HG03439 (cell line): ENCODE data around the gene SYNCRIP.
A peak's percentile ranks its signal among the peaks of the same experiment; 100 is the strongest.
"Not testable (repeated sequence)": the region's sequence is repeated elsewhere in the genome, so short reads cannot be mapped to it uniquely, and the experiment has no call there.

Experiments used
- ATAC-seq: cut with Tn5 transposase; IDR thresholded peaks from one replicate; pipeline ENCODE4 v1.9.1; 2021; ENCODE audit warnings: mild to moderate bottlenecking, moderate library complexity; ENCODE audit not compliant: unreplicated experiment

Gene SYNCRIP

DNA sequence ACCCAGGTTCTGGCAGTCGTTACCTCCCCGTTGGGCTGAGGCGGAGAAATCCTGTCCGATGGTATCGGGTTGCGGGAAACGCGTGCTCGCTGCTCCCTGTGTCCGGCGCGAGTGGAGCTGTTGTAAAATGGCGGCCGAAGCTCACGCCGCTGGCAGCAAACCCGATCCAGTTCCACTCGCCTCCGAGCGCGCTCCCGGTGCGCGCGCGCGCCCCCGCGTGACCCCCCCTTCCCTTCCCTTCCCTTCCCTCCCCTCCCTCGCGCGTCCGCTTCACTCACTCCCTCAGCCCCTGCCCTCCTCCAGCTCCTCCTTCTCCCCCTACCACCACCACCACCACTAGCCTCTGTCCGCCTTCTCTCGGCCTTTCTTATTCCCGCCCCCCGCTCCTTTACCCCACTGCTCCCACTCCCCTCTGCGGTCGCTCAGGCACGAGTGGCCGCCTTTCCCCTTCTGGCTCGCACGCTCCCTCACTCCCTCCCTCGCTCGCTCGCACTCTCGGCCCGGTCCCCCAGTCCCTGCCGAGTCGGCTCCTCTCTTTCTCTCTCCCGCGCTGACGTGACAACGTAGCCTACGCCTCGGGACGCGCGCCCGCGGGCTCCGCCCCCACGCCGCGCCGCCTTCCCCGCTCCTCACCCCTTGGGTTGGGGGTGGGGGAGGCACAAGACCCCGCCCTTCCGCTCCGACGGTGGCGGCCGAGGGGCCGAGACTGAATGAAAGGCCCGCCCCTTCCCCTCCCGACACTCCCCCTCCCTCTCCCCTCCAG lies at the start of gene SYNCRIP:
Gene SYNCRIP (minus strand): TSS at position 113 of the 763 bp plus-strand sequence. CDS start 1,447 bp downstream, outside the sequence.
- peak; percentile 74 for ATAC-seq

DNA sequence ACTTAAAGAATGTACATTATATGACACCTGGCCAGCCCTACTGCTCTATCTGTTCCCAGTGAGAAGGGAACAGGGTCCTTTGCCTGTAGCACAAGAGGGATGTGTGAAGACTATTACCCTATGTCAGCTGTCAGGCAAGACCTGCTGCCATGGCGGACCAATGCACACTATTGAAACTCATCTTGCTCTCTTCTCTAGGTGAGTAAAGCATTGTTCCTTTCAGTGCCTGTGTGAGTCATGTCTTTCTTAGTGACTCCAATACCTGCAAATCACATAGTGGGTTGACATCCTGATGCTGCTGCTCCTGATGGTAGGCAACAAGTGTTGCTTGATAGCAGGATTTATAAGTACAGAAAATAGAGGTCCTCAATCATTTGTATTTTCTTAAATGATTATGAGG lies 48.8 kb upstream of the SYNCRIP start:
- no peak for ATAC-seq

DNA sequence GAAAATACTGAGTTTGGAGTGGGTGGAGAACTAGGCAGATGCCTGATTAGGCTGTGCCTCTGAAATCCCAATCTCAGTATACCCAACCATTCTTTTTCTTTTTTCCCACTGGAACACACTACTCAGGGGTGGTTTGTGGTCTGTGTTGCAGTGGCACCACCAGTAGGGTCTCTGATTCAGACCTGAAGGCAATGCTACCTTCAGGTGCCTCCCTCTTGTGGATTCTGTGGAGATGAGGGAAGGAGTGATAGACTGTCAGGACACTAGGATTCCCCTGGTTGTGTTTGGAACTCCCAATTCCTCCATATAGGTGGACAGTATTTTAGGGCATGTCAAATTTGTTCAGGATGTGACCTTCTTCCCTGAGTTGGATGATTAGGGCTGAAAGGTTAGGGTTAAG lies 47.4 kb upstream of the SYNCRIP start:
- no peak for ATAC-seq

DNA sequence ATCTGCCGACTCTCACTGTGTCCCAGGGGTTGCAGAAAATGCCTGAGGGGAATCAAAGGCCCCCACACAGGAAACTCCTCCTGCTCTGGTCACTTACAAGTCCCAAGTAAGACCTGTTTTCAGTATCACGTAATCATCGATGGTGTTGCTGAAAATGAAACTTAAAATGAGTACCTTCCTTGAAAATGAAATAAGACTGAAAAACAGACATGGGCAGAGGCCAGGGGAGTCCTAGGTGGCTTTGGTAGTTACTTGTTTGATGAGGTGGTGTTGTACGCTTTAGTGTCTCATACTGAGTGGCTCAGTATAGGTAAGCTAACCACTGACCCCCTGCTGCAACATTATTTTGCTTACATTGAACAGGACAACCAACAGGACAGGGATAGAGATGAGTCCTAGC lies 43.0 kb upstream of the SYNCRIP start:
- ATAC-seq = peak; percentile 94

DNA sequence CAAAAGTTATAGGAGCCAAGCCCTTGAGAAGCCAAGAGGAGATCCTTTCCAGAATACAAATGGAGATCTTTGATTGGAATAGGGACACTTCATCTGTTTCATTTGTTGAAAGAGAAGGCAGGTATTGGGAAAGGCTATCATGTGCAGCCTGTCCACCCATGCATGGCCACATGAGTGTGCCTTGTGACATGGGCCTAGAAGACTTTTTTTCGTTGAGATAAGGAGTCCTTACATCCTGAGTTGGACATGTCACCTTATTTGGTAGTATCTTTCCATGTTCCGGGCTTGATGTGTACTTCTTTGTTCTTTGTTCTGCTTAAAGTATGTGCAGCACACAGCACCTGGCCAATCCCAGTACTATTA lies 42.1 kb upstream of the SYNCRIP start:
- no peak for ATAC-seq

DNA sequence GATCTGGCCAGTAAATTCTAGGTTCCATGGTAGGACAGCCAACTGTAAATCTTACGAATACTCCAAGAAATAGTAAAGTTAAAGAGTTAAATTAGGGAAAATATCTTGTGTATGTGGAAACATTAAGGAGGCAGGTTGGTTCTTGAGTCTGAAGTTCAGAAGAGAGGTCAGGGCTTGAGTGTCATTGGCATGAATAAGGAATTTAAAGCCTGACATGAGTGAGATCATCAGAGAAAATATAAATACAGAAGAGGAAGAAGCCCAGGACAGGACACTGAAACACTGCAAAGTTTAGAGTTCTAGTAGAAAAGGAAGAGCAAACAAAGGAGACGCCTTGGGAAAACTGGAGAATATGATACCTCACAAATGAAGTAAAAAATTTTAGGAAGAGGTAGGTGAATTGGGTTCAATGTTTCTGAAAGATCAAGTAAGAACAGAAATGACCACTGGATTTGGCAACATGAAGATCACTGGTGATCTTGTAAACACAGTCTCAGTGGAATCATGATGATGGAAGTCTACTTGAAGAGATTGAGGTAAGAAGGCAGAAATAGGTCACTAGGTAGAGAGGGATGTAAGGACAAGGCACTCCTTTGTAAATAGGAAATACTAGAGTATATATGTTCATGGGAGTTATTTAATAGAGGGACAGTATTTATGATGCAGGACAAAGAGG lies 41.6 kb upstream of the SYNCRIP start:
- ATAC-seq = no peak

DNA sequence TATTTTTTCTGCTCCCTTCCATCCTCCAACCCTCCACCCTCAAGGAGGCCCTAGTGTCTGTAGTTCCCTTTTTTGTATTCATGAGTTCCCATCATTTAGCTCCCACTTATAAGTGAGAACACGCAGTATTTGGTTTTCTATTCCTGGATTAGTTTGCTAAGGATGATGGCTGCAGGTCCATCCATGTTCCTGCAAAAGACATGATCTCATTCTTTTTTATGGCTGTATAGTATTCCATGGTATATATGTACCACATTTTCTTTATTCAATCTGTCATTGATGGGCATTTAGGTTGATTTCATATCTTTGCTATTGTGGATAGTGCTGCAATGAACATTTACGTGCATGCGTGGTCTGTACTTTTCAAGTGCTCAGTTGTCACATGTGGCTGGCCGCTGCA lies 39.2 kb upstream of the SYNCRIP start:
- ATAC-seq = not testable (repeated sequence)

DNA sequence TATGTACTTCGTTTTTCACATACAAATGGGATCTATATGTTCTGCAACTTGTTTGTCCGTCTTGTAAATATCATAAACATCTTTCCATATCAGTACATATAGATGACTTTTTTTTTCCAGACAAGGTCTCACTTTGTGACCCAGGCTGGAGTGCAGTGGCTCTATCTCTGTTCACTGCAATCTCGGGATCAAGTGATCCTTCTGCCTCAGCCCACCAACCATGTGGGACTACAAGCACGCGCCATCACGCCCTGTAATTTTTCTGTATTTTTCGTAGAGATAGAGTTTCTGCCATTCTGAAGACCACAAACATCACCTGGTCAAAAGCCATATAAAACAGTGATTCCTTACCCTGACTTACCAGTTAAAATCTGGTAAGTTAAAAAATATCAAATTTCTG lies 37.7 kb upstream of the SYNCRIP start:
- no peak for ATAC-seq

DNA sequence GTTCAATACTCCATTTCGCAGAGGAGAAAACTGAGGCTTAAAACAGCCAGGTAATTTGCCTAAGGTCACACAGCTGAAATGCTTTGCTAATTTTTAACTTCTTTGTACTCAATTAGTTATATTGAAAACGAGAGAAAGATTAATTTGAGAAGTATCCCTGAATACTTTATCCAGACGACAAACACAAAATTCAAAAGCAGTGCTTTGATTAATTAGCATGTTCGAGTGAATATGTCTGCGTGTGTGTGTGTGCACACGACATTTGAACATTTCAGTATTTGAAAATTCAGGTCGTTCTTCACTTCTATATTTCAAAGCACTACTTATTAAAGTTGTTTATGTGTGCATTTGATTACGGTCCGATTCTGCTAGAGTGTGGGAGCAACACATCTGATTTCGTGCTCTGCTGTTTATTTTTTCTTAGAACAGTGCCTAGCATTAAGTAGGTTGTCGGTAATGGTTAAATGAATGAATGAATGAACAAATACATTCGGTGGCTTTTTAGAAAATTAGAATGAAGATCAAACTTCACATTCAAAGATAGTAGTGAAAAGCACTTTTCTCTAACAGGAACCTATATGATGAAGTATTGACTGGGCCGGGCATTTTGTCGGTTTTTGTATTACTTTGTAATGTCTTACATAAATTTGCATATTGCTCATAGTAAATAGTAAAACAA lies 36.9 kb upstream of the SYNCRIP start:
- ATAC-seq = no peak

DNA sequence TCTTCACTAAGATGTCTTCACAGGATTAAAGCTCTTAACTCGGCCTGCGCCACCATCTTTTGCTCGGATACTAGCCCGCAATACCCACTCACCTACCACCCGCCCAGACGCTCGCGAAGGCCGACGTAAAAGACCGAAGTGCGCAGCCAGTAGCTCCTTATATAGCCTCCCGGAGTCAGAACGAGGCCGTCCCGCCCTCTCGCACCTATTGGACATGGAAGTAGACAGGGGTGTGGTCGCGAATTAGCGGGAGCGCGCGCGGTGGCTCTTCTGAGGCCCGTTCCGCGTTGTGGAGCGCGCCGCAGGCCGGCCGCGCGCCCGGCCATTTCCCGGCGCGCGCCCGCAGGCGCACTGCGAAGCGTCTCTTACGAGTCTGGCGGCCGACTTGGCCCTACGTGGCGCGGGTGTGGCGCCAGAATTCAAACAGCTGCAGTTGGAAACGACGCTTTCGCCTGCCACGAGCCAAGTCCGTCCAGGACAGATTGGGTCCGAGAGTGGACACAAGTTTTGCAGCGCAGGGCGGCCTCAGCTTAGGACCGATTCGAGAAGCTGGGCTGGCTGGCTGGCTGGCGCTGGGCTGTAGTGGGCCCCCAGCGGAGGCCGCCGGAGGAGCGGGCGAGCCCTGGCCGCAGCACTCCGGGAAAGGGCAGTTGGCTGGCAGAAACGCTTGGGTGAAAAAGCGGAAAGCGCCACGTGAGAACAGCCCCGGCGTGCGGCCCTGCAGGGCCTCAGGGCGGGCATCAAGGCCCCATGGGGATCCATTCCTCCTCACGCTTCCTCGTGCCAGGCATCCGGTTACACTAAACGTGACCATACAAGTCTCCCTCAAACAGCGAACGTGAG lies 36.1 kb upstream of the SYNCRIP start:
- peak; percentile 88 for ATAC-seq

DNA sequence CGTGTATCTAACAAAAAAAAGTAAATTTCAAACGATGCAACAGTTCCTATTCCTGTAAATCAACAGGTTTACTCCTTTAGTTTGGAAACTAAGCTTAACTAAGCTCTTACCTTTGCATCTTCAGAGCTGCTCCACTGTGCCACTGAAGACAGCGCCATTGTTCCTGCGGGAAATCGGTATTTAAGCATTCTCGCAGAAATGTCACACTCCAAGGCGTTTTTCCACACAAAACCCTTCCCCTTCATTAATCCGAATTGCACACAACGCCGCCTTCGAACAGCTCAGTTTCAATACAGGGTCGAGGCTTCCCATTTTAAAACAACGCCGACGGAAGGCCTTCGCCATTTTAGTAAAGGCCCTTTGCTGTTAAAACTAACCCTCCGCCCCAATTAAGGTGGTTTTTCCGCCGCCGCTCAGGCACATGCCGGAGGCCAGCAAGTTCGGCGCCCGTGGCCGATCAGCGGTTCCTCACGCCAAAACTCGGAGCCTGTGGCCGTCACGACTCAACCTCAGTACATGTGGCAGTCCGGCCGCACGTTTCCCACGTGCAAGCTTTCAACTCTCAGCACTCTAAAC lies 35.4 kb upstream of the SYNCRIP start:
- ATAC-seq = no peak

DNA sequence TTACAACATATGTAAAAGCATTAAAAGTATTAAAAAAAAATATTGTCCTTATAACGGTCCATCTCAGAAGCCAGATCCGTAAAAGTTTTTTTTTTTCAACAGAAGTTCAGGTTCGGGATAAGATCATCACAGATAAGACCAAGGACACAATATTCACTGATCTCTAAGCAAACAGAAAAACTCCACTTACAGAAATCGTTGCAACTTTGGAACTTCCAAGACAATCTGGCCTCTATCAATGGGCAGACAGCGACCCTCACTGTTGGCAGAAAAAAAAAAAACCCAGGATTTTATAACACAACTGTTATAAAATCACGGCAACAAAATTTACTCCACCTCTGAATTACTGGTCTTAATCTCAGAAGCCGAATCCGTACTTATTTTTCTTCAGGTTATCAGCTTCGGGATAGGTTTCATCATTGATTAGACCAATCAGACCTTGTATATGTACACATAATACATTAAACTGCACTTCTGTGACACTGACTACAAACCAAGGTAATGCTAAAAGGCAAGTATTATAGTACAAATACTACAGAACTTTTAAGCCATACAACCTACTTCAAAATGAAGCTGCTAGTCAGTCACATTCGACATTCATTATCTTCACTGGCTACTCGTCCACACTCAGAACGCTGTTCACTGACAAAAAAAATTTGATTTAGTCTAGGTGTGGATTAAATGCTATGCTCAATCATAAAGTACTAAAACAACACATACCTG lies 34.7 kb upstream of the SYNCRIP start:
- no peak for ATAC-seq

DNA sequence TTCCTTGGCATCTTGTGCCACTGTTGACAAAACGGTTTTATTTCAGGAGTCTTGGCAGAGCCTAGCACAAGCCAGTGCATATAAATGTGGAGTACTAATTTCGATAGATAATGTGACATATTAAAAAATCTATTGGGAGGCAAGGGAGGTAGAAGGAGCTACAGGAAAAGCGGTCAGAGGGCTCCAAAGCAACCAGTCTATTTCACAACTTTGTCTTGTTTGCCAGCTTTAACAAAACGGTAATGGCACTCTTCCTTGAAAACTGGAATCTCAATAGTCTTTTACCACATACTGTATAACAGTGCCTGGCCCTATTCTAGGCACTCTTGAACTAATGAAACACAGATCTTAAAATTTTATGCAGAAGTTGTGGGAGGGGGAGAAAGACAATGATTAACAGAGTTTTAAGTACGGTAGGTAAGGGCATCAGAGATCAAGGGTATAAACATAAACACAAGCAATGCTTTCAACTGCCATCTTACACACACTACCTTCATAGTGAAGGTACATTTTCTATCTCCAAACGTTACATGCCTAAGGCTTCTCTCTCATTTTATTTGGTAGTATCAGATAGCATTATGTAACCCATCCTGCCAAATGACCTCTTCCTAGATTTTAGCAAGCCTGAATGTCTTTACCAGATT lies 33.5 kb upstream of the SYNCRIP start:
- no peak for ATAC-seq

DNA sequence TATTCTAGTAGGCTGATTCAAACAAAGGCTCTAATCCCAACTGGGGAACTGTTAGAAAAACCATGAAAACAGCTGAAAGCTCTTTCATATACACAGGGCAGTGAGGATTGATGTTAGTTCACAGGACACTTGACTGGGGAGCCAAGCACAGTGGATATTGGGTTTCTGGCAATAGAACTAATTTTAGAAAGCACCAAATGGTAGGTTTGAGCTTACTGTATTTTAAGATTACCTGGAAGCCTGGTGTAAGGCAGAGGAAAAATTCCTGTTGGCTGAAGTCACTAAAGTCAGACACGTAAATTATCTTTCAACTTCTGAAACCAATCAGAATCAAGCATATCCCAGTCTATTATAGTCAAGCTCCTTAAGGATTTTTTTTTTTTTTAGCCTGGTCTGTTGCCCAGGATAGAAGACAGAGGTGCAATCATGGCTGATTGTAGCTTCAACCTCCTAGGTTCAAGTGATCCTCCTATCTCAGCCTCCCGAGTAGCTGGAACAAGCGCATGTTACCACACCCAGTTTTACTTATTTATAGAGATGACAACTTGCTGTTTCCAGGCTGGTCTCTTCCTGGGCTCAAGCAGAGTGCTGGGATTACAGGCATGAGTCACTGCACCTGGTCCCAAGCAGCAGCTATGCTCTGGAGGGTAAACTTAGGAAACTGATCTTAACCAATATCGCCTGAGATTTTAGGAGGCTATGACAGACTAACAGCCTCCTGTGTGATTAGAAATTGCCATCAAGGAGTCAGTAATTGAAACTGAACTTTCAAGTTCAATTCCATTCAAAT lies 32.5 kb upstream of the SYNCRIP start:
- ATAC-seq = no peak

DNA sequence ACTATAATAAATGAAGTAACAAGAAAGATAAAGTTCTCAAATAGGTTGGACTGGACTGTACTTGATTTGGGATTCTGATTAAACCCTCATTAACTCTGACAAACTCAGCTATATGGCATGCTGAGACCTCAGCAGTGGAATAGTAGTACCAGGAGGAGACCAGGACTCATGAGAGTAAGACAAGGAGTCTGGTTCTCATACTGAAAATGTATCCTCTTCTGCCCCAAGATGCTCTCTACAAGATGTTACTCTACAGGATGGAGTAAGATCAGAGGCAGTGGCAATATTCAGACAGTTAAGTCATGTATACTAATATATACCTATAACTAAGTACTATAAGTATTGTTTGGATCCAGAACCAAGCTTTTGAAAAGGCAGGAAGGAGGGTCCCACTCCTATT lies 31.9 kb upstream of the SYNCRIP start:
- no peak for ATAC-seq

DNA sequence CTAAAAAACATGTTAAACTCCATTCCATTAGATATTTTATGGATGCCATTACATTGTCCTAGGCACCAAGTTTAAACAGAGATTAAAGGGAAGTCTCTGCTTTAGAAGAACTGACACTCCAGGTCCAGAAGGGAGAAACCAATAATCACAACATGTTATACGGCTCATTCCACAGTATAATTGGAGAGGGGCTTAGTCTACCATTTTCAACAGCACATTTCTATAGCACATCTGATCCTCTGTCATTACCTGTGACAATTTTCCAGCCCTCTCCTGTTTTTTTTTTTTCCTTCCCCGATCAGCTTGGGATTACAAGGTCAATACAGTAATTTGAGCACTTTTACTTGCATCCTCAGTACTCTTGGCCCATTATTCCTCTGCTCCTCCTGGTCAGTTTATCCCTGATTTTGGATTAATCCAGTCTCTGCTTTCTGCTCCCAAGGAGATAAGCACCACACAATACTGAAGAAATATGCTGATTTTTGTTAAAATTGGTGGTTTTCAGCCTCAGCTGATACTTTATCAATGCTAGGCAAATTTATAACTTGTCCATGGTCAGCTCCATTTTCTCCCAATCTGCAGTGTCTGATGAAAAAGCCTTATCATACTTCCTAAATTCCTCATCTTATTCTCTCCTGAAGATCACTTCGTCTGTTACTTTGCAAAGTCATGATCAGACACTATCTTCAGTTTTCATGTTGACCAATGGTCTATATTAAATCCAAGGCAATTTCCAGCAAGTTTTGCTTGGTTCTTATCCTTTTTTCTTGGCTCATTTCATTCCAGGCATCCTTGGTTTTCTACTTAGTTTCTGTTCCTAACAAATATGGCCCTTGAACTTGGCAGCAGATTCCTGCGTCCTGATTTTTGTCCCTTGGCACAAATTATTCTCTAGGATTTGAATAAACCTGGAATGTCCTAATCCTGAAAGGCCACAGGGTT lies 30.8 kb upstream of the SYNCRIP start:
- ATAC-seq = no peak

DNA sequence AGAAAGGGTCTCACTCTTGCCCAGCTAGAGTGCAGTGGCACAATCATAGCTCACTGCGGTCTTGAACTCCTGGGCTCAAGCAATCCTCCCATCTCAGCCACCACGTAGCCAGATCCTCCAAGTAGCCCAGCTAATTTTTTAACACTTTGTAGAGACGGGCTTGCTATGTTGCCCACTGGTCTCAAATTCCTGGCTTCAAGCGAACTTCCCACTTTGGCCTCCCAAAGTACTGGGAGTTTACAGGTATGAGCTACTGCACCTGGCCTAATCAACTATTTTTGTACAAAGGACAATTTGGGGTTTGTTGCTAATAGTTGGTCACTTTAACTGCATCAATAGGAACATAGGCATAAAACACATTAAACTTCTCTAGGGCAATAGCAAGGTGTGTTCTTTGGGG lies 29.9 kb upstream of the SYNCRIP start:
- ATAC-seq = no peak

DNA sequence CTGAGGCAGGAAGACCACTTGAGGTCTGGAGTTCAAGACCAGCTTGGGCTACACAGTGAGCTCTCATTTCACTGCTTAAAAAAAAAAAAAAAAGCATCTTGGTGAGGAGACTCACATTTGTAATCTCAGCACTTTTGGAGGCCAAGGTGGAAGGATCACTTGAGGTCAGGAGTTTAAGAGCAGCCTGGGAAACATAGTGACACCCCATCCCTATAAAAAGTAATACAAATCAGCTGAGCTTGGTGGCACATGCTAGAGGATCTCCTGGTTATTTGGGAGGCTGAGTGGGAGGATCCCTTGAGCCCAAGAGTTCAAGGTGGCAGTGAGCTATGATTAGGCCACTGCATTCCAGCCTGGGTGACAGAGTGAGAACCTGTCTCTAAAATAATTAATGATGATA lies 29.4 kb upstream of the SYNCRIP start:
- ATAC-seq = no peak
